SH-SY5Y (cell line): ENCODE results near the gene HMX2.

ENCODE experiments used
- GATA2 ChIP-seq: IDR thresholded peaks from 2 replicates; pipeline ENCODE4 v1.6.1; 2011; ENCODE audit warnings: mild to moderate bottlenecking, low read depth, low read length
- GATA3 ChIP-seq: IDR thresholded peaks from 2 replicates; pipeline ENCODE4 v1.6.1; 2011; ENCODE audit warnings: low read depth, mild to moderate bottlenecking, low read length, moderate library complexity

Gene HMX2

GRCh38 chr10:123143162-123143824, 4.6 kb upstream of the HMX2 start:
- TF ChIP-seq GATA3: no peak
- TF ChIP-seq GATA2: no peak

- TF ChIP-seq GATA3: no peak
- no peak for TF ChIP-seq GATA2
Observed at GRCh38 chr10:123143825-123144168, 4.1 kb upstream of the HMX2 start.

GRCh38 chr10:123144697-123145541, 3.0 kb upstream of the HMX2 start:
- no peak for TF ChIP-seq GATA2
- TF ChIP-seq GATA3: no peak

GRCh38 chr10:123145542-123146012, 2.4 kb upstream of the HMX2 start:
- TF ChIP-seq GATA2 (no peak), GATA3 (no peak)

- TF ChIP-seq GATA3 (no peak), GATA2 (no peak)
Observed at GRCh38 chr10:123146013-123146893, 1.7 kb upstream of the HMX2 start.

- TF ChIP-seq GATA2: no peak
- TF ChIP-seq GATA3: no peak
Observed at GRCh38 chr10:123146894-123147634, 872 bp upstream of the HMX2 start.

- TF ChIP-seq GATA3 (no peak), GATA2 (no peak)
Observed at GRCh38 chr10:123148414-123149161, 652 bp downstream of the HMX2 start.

- TF ChIP-seq GATA2 (no peak), GATA3 (no peak)
Observed at GRCh38 chr10:123149162-123149567, 1.2 kb downstream of the HMX2 start.

- no peak for TF ChIP-seq GATA2
- TF ChIP-seq GATA3: no peak
Observed at GRCh38 chr10:123149568-123150270, 1.8 kb downstream of the HMX2 start.

- TF ChIP-seq GATA3 (no peak), GATA2 (no peak)
Observed at GRCh38 chr10:123150271-123150985, 2.5 kb downstream of the HMX2 start.

- TF ChIP-seq GATA2: no peak
- no peak for TF ChIP-seq GATA3
Observed at GRCh38 chr10:123150986-123151736, 3.2 kb downstream of the HMX2 start.

GRCh38 chr10:123151737-123152135, 3.8 kb downstream of the HMX2 start:
- TF ChIP-seq GATA3: no peak
- TF ChIP-seq GATA2: no peak
